ENCODE data around the gene SERP2. TPM values are rescaled to one million over a fixed set of nuclear protein-coding genes. Genes with fewer than 3 reads are reported as not detected.

The SERP2 gene
- total and polyA plus RNA-seq, 2 donors (not counting 1 experiment from before 2014, with no cell fraction given) = 10.6 to 15.5 TPM

DNA sequence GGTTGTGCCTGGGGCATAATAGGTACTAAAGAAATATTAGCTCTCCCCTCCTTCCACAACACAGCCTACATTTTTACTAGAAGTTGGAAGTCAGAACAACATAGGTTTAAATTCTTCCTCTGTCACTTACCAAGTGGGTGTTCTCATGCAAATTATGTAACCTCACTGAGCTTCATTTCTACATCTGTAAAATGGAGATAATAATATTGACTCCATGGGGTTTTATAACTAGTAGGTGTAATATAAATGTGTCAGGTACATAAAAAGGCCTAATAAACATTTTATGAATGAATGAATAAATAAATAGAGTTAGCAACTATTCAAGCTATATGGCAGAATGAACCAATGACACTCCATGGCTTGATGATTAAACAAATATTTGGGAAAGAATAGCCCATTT lies 27.1 kb upstream of the SERP2 start:
- no peak overlapping the region for H3K4me3 ChIP-seq (replicated peaks in 1 of 4; ENCODE audit: control extremely low read depth in 1 of 4, insufficient read depth in 1 of 4, low read depth in 3 of 4, low read length in 4 of 4)
- no peaks in the 10 kb centered on the region for H3K9me3 ChIP-seq (ENCODE audit: control insufficient read depth, insufficient read depth, low read depth, low read length)
- no peak for DNase-seq (ENCODE audit: low read depth in 2 of 2)
- no peaks in the 10 kb centered on the region for H3K4me1 ChIP-seq (ENCODE audit: control insufficient read depth, extremely low read depth, insufficient read depth, low read length)
- H3K27ac ChIP-seq (ENCODE audit: insufficient read depth, low read length) = no peak overlapping the region
- no peak overlapping the region for H3K4me2 ChIP-seq (ENCODE audit: extremely low read depth, insufficient read depth, low read length)
- H3K27me3 ChIP-seq (ENCODE audit: control insufficient read depth, insufficient read depth, low read length) = no peaks in the 10 kb centered on the region
- no peaks in the 10 kb centered on the region for H3K79me2 ChIP-seq (ENCODE audit: control insufficient read depth, insufficient read depth, low read length)
- H2AFZ ChIP-seq (ENCODE audit: low read length) = no peak overlapping the region
- no peaks in the 10 kb centered on the region for H4K20me1 ChIP-seq (ENCODE audit: control insufficient read depth, extremely low read depth, insufficient read depth, low read length)
- H3K9ac ChIP-seq (ENCODE audit: insufficient read depth, low read length) = no peak overlapping the region
- TF ChIP-seq, protein P1, sequence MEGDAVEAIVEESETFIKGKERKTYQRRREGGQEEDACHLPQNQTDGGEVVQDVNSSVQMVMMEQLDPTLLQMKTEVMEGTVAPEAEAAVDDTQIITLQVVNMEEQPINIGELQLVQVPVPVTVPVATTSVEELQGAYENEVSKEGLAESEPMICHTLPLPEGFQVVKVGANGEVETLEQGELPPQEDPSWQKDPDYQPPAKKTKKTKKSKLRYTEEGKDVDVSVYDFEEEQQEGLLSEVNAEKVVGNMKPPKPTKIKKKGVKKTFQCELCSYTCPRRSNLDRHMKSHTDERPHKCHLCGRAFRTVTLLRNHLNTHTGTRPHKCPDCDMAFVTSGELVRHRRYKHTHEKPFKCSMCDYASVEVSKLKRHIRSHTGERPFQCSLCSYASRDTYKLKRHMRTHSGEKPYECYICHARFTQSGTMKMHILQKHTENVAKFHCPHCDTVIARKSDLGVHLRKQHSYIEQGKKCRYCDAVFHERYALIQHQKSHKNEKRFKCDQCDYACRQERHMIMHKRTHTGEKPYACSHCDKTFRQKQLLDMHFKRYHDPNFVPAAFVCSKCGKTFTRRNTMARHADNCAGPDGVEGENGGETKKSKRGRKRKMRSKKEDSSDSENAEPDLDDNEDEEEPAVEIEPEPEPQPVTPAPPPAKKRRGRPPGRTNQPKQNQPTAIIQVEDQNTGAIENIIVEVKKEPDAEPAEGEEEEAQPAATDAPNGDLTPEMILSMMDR (conservative IDR thresholded peaks at IDR 0.05 in 1 of 2, IDR thresholded peaks at IDR 0.05 in 1 of 2; ENCODE audit: low read depth in 1 of 2, low read length in 2 of 2) = no peak
- H3K36me3 ChIP-seq (ENCODE audit: control insufficient read depth, insufficient read depth, low read length) = no peaks in the 10 kb centered on the region

DNA sequence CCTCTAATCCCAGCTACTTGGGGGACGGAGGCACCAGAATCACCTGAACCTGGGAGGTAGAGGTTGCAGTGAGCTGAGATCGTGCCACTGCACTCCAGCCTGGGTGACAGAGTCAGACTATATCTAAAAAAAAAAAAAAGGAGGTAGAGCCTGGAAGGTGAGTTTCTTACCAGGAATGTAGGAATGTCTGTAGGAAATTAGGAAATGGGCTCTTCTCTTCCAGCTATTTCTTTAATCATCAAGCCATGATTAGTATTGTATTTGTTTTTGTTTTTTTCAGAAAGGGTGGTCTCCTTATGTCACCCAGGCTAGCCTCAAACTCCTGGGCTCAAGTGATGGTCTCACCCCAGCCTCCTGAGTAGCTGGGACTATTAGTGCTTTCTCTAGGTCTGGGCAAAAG lies 26.3 kb upstream of the SERP2 start:
- Histone ChIP-seq H3K36me3 (ENCODE audit: control insufficient read depth, insufficient read depth, low read length) (no peaks in the 10 kb centered on the region), H3K4me1 (ENCODE audit: control insufficient read depth, extremely low read depth, insufficient read depth, low read length) (no peaks in the 10 kb centered on the region), H3K9me3 (ENCODE audit: control insufficient read depth, insufficient read depth, low read depth, low read length) (no peaks in the 10 kb centered on the region), H2AFZ (ENCODE audit: low read length) (no peak overlapping the region), H3K9ac (ENCODE audit: insufficient read depth, low read length) (no peak overlapping the region), H3K27me3 (ENCODE audit: control insufficient read depth, insufficient read depth, low read length) (no peaks in the 10 kb centered on the region), H3K27ac (ENCODE audit: insufficient read depth, low read length) (no peak overlapping the region), H3K4me3 (replicated peaks in 1 of 4; ENCODE audit: control extremely low read depth in 1 of 4, insufficient read depth in 1 of 4, low read depth in 3 of 4, low read length in 4 of 4) (no peak overlapping the region), H3K79me2 (ENCODE audit: control insufficient read depth, insufficient read depth, low read length) (no peaks in the 10 kb centered on the region), H4K20me1 (ENCODE audit: control insufficient read depth, extremely low read depth, insufficient read depth, low read length) (no peaks in the 10 kb centered on the region), H3K4me2 (ENCODE audit: extremely low read depth, insufficient read depth, low read length) (no peak overlapping the region)
- TF ChIP-seq, protein P1 (conservative IDR thresholded peaks at IDR 0.05 in 1 of 2, IDR thresholded peaks at IDR 0.05 in 1 of 2; ENCODE audit: low read depth in 1 of 2, low read length in 2 of 2) = no peak
- TF ChIP-seq EZH2 (IDR thresholded peaks at IDR 0.05; ENCODE audit: low read length, missing control alignments) = no peak
- no peak for DNase-seq (ENCODE audit: low read depth in 2 of 2)

DNA sequence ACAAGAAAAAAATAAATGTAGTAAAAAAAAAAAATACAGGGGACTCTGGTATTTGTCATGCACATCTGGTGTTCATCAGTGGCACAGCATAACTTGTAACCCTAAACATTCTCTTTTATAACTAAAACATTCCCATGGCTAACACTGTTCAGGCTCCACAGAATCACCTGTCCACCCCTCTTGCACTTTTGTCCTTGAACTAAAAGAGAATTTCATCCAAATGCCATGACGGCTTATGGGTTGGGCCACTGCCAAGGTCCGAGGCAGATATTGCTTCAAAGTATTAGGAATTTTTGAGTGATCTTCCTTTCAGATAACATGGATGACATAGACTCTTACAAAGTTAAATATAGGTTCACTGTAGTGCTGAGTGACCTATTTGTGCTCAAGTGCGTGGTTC lies 25.7 kb upstream of the SERP2 start:
- Histone ChIP-seq H4K20me1 (ENCODE audit: control insufficient read depth, extremely low read depth, insufficient read depth, low read length) (no peaks in the 10 kb centered on the region), H3K4me2 (ENCODE audit: extremely low read depth, insufficient read depth, low read length) (no peak overlapping the region), H3K27ac (ENCODE audit: insufficient read depth, low read length) (no peak overlapping the region), H3K4me3 (replicated peaks in 1 of 4; ENCODE audit: control extremely low read depth in 1 of 4, insufficient read depth in 1 of 4, low read depth in 3 of 4, low read length in 4 of 4) (no peak overlapping the region), H3K9me3 (ENCODE audit: control insufficient read depth, insufficient read depth, low read depth, low read length) (no peaks in the 10 kb centered on the region), H3K4me1 (ENCODE audit: control insufficient read depth, extremely low read depth, insufficient read depth, low read length) (no peaks in the 10 kb centered on the region), H3K79me2 (ENCODE audit: control insufficient read depth, insufficient read depth, low read length) (no peaks in the 10 kb centered on the region), H3K36me3 (ENCODE audit: control insufficient read depth, insufficient read depth, low read length) (no peaks in the 10 kb centered on the region), H3K27me3 (ENCODE audit: control insufficient read depth, insufficient read depth, low read length) (no peaks in the 10 kb centered on the region), H2AFZ (ENCODE audit: low read length) (no peak overlapping the region), H3K9ac (ENCODE audit: insufficient read depth, low read length) (no peak overlapping the region)
- TF ChIP-seq, protein P1 (conservative IDR thresholded peaks at IDR 0.05 in 1 of 2, IDR thresholded peaks at IDR 0.05 in 1 of 2; ENCODE audit: low read depth in 1 of 2, low read length in 2 of 2) = no peak
- TF ChIP-seq EZH2 (IDR thresholded peaks at IDR 0.05; ENCODE audit: low read length, missing control alignments) = no peak
- peak in 1 of 2 donors; percentile 45 for DNase-seq (ENCODE audit: low read depth in 2 of 2)

Measured in fibroblast of lung (primary cell).